MV-4-11 (cell line): ENCODE results near the gene PRKAG1.
A peak's percentile ranks its signal among the peaks of the same experiment; 100 is the strongest.

Experiments used
- DNase-seq: peaks from one replicate; lab custom pipeline; 2025; lab: John Stamatoyannopoulos, UW

Gene PRKAG1

DNA sequence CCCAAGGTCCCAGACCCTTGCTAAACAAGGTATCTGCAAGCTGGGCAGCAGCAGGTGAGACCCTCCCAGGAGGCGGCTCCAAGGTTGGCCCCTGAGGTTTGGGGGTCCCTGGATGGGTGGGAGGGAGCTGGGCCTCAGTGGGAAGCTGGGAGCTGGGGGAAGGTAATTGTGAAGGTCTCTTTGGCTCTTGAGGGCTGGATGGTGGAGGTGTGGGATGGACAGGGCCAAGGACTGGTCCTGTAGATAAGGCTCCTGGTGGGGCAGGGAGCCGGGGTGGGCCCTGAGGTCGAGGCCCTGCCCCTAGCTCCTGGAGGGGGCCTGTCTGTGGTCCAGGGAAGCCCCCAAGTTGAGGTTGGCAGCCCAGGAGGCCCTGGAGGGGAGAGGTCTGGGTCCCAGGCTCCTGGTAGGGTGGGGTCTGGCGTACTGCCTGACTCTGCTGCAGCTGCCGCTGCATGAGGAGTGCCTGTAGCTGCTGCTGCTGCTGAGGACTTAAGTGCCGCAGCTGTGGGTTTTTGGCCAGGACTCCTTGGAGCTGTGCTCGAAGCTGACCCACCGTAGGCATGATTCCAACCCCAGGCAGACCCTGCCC is 13.1 kb upstream of the PRKAG1 start:
- DNase-seq = no peak

DNA sequence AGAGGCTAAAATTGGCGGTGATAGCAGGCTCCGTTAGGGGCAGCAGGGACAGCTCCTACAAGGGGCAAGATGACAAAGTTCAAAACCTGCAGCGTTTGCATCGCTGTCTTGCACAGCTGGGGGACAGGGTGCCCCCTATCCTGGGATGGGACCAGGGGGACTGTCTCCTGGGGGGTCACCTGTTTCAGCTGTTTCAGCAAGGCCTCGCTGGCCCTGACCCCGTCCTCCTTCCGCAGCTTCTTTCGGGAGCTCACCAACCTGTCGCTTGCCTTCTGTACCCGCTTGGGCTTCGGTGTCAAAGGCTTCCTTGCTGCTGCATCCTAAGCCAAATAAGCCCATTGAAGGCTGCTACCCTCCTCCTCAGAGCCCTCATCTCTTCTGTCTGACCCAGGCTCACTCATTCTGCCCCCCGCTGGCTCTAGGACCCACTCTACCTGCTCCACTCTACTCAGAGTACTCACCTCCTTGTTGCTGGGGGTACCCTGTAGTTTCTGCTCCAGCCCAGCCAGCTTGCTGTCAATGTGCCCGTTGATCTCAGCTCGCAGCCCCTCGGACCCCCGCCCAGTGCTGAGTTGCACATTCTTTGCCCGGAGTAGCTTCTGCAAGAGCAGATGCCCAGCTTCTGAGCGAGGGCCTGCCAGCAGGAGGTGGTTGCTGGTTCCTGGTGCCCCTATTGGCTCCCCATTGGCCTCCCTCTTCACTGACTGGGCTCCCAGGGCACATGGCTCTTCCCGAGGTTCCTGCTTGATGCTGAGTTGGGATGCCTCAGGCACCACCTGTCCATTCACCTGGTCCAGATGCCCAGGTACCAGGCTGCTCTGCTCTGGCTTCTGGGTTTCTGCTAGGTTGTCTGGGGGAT is 12.4 kb upstream of the PRKAG1 start:
- no peak for DNase-seq

DNA sequence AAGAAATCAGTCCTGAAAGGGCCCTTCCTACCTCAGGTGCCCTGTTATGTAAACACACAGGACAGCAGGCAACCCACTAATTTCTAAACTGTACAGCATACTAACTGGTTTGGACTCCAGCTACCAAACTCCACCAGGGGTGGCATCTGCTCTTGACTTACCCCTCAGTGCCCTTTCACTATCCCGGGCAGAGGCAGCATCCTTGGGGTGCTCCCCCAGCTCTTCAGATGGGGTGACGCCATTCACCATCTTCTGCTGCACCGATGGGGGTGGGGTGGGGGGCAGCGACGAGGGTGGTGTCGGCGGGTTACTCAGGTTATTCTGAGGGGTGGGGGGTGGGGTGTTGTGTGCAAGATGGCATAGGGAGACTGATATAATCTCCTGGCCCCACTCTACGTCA is 11.5 kb upstream of the PRKAG1 start:
- no peak for DNase-seq

DNA sequence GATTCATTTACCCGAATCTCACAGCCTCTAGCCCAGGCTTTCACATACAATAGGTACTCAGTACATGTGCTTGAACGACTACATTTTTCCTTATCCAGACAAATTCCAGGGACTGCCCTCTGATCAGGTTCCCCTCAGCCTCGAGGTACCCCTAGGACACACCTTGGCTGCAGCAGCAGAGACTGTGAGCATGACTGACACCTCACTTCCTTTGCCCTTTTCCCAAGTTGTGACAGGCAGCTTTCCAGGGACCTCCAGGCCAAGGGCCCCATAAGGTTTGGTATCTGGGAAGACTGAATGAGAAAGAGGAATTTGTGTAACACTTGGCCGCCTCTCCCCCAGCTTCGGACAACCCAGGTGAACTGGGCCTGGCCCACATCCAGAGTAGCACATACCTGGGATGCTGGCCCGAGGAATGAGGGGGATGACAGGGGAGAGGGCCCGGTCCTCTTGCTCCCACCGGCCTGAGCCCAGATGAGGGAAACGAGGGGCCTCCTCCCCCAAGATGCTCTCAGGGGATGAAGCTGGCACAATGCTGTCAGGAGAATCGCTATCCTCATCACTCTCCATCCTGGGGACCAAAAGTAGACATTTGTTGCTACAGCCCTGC is 10.2 kb upstream of the PRKAG1 start:
- no peak for DNase-seq

DNA sequence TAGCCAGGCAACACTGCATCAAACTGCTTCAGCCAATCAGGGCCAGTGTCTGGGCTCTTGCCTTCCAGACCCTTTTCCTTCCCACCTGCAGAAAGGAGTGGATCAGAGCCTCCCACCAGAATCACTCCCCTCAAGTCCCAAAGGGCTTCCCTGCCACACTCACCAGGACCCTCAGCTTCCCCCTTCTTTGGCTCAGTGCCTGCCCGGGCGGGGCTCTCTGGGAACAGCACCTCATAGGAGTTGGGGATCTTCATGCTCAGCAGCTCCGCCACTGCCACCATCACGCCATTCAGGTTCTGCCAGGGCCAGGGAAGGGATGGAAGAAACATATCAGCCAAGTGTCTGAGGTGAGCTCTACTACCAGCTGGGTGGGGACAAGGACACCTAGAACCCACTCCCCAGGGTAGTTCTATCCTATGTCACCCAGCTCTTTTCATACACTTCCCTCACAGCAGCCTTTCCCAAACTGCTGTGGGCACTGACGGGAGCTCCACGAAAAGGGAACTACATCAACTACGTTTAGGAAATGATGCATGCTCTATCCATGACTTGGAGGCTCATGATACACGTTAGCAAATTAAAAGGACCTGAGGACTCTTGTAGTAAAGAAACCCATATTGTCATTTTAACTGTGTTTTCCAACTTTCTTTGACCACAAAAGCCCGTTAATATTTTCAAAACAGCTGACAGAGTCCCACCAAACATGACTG is 9.4 kb upstream of the PRKAG1 start:
- DNase-seq = no peak

DNA sequence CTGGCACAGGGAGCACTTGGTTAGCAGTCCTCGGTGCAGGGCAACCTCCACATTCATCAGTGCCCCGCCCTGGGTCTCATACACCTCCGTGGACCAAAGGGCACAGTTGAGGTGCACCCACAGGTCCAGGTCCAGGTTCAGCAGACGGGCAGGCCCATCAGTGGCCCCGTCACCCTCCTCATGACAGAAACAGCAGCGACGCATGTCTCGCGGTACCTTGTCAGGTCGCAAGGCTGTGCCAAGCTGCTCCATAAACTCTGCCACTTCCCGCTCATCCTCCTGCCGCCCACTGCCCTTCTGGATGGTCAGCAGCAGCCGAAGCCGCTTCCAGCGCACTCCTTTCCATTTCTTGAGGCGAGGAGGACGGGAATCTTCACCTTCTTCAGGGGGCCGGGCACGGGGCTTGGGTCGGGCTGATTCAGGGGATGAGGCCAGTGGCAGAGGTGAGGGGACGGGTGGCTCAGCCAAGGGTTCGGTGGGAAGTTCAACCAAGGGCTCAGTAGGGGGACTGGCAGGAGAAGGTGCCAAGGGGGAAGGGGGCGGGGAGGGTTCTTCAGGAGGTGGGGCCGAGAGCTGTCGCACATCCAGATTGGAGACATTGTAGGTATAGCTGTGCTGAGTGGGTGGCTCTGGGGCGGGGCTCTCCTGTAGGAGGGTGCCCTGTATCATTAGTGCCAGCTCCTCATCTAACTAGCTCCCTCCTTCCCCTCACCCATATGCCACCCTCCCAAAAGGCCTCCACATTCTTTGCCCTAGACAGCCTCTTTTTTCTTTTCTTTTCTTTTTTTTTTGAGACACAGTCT is 8.3 kb upstream of the PRKAG1 start:
- no peak for DNase-seq

DNA sequence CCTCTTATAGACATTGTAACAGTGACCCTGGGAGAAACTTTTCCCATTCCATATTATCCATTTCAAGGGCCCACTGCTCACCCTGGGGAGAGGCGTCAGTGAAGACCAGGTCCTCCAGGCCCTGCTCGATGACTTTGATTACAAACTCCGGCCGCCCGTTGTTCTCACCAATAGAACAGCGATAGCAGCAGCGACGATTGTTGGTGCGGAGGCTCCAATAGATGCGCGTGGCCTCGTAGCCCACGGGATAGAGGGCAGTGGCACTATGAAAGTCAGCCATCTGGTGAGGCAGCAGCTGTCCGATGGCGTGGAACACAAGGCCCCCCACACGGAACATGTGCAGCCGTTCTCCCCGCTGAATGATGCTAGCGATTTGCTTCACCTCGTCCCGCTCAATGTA is 7.5 kb upstream of the PRKAG1 start:
- DNase-seq = no peak

DNA sequence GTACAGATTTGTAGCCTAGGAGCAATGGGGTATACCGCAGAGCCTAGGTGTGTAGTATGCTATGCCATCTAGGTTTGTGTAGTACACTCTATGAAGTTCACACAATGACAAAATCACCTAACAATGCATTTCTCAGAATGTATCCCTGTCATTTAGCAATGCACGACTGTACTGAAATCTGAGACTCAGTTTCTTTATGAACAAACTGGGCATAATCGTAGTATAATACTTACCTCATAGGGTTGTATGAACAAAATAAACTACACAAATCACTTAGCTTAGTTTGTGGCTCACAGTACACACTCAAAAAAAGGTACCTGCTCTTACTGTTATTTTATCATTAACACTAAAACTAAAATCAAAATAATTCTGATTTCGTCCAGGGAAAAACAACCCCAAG is 6.9 kb upstream of the PRKAG1 start:
- DNase-seq = no peak

DNA sequence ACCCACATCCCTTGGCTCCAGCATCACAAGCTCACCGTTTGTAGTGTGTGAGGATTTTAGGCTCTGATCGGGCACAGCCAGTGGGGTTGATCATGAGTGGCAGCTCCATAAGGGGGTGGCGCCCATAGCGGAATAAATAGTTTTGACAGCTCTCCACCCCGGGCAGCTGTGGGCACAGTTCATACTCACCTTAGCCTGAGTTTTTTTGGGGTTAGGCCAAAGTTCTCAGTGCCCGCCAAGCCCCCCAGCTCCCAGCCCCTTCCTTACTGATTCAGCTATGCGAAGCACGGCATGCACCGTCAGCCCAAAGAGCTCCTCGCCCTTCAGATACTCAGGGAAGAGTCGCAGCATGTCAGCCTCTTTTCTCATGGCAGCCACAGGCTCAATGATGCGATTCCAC is 6.0 kb upstream of the PRKAG1 start:
- no peak for DNase-seq

DNA sequence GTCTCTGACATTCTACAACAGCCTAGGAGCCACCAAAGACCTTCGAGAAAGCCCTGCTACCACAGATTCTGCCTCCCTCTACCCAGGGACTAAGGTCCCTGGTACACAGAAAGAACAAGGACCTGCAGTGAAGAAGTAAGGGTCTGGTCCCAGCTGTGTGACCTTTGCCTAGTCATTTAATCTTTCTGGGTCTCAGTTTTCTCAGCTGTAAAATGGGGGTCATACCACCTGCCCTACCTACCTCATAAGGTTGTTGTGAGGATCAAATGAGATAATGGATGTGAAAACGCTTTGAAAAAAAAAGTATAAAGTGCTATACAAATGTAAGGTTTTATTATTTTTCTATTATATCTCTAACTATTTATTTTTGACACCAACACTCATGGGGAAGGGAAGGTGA is 5.2 kb upstream of the PRKAG1 start:
- no peak for DNase-seq

DNA sequence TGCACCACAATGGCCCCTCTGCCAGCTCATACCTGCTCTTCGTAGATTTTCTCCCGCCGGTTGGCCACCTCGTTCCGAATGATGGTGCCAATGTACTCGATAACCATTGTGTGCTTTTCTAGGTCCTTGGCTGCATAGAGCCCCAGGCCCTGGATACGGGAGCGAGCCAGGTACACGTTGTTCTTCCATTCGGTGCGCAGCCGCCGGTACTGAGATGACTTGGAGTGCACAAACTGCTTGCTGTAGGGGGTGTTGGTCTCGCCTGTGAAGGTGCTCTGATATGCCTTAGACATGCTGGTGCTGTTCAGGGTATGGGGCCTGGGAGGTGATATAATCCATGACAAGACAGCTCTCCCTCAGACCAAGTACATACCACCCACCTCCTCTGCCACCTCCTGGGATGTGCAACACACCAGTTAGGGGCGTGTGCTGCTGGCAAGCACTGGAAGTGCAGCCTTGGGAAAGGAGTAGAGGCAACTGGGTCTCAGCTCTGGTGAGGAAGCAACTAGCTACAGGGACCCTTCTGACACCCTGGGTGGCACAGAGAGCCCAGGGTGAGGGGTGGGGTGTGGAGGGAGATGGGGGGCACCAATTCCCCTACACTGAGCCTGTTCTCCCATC is 4.1 kb upstream of the PRKAG1 start:
- no peak for DNase-seq

DNA sequence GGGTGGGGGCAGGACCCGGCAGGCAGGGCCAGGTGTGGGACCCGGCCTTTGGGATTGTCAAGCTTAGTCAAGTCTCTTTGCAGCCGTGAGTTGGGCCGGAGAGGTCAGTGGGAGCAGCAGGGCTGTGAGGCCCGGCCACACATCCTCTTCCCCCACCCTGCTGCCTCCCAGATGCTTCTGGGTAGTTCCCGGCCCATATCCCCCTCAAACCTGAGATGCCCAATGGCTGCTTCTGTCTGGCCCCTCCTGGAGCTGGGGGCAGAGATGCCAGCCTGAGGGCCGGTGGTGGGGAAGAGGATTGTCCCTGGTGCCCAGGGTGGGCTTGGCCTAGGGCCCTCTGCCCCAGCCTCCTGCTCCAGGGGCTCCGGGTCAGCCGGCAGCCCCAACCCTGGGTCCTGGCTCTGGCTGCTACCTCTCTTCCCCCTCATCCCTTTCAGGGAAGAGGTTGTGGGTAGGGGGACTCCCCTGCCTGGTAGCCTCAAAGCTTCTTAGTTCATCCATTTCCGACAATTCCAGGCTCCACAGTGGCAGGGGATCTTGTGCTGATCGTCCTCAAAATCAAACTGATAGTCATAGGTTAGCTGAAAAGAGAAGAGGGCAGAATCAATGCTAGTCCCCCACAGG is 2.8 kb upstream of the PRKAG1 start:
- no peak for DNase-seq

DNA sequence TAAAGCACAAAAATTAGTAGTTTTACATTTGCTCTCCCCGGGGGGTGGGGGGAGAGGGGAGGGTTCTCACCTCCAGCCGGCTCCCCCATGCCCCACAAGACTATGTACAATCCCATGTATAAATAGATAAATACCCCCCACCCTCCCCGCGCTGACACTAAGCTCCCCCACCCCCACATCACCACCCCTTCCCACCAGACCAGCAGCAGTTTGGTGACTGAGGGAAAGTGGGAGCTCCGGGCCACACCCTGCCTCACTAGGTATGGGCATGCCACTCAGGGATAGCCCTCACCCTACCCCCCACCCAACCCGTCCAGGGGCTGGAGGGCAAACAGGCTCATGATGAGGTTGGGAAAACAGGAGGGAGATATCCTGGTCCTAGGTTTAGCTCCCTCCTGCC is 1.9 kb upstream of the PRKAG1 start:
- DNase-seq = no peak

DNA sequence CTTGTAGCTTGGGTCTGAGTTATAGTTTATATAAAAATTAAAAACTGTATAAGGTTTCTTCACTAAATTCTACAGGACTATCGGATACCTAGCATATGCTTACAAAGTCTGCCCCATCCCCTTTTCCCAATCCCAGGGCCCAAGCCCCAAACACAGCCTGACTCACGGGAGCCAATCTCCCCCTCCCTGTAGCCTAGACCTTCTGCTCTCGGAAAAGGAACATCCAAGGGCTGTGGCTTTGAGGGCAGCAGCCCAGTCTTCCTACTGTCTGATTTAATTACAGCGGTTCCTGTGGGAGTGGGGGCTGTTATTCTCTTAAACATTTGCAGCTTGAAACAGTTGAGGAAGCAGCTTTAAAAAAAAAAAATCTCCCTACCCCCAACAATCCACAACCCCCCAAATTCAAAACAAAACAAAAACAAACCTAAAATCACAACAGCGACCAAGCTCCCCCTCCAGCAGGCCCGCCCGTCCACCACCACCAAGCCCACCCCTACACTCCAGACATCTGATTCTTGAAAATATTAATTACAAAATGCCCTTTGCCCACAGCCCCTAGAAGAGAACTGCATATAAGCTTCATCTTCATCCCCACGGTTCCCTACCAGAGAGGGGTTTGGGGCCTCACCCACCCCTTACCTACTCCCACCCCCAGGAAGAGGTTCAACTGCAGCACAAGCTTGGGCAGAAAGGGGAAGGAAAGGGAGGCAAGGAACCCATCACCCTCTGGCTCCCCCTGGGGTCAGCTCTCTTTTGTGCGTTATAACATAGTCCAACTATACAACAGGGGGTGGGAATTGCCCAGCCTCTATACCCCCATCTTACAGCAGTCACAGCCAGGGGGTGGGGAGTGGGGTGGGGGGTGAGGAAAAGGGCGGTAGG is 1.1 kb upstream of the PRKAG1 start:
- peak; percentile 75 for DNase-seq

DNA sequence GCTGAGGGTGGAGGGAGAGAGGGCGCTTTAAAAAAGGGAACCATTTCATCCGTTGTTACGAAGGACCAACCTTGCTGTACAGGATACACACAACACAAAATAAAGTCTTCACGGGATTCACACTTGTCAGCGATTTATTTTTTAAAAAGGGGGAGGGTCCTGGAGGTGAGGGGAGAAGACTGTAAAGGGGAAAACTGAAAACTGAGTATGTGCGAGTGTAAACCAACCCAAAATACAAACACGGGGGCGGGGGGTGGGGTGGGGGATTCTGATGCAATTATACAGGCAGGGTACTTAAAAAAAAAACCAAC is 499 bp upstream of the PRKAG1 start:
- peak; percentile 81 for DNase-seq

DNA sequence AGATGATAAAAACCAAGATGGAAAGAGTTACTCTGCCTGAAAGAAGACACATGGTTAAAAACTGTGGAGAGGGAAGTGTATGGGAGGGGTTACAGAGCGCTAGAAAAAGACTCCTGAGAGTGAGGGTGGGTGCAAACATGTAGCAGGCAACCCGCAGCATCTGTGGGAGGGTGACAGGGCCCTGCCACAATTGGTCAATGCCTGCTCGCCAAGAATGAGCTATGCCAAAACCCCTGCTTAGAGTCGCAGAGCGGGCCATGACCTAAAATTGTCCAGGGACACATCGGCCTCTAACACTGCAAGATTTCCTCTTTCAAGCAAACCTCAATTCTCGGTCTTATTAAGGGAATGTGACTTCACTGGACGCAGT is 700 bp downstream of the PRKAG1 start:
- peak; percentile 68 for DNase-seq

DNA sequence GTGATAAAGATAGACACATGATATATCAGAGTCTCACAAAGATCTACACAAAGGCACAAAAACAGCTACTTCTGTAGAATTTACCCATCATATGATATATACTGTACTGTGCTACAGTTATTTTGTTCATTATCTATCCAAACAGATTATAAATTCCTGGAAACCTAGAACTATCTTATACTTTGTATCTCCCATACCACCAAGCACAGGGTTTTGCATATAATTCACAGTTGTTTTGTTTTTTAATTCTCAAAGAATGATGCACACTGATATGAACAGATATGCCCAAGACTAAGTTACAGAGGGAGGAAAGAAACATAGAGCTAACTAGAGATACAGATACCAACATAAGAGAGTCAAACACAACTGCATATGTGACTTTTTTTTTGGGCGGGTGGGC is 3.4 kb downstream of the PRKAG1 start:
- DNase-seq = no peak

DNA sequence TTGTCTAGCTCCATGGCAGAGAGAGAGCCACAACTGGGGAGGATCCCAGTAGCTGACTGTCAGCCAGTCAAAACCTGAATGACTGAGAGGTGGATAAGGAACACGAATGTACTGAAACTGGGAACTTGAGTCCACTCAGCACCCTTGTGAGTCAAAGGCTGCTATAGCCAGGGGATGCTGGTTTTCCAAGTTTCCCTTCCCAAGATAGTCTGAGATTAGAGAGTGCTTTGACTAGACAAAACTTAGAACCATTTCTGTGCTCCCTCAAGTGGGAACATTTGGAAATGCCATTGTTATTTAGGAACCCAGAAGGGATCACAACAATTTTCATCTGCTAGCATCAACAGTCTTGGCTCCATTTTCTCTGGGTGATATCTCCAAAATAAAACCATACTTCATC is 4.0 kb downstream of the PRKAG1 start:
- DNase-seq = peak; percentile 4

DNA sequence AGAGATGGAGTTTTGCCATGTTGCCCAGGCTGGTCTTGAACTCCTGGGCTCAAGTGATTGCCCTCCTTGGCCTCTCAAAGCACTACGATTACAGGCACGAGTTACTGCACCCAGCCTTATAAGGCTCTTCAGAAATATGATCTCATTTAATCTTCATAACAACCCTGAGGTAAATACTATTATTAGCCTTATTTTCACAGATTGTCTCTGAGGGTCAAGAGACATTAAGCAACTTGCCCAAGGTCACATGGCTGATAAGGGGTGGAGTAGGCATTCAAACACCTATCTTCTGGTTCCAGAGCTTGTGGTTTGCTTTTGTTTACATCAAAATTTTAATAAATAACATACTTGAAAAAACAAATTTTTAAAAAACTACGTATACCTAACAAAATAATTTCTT is 5.1 kb downstream of the PRKAG1 start:
- no peak for DNase-seq

DNA sequence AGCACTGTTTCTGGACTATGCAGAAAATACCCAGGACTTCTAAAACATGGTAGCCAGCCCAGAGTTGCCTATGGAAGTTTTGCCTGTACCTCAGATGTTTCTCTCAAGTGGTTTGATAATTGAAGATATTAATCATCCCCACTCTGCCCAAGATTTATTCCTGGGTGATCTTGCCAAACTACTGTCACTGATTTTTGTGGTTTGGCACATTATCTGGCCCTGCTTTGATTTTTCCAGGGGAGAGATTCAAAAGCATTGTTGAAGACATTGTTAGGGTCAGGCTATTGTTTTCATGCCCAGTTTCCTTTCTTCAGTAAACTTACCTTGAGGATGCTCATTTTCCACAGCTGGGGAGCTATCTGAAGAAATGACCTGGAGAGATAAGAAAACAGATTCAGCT is 5.8 kb downstream of the PRKAG1 start:
- DNase-seq = no peak
